ENCODE results near the gene TTC16. TPM values are rescaled to one million over a fixed set of nuclear protein-coding genes. Genes with fewer than 3 reads are reported as not detected.
A peak's percentile ranks its signal among the peaks of the same experiment; 100 is the strongest.

The TTC16 gene
- total RNA-seq, 2 experiments from 2014 or later = 1.6 to 2.1 TPM

DNA sequence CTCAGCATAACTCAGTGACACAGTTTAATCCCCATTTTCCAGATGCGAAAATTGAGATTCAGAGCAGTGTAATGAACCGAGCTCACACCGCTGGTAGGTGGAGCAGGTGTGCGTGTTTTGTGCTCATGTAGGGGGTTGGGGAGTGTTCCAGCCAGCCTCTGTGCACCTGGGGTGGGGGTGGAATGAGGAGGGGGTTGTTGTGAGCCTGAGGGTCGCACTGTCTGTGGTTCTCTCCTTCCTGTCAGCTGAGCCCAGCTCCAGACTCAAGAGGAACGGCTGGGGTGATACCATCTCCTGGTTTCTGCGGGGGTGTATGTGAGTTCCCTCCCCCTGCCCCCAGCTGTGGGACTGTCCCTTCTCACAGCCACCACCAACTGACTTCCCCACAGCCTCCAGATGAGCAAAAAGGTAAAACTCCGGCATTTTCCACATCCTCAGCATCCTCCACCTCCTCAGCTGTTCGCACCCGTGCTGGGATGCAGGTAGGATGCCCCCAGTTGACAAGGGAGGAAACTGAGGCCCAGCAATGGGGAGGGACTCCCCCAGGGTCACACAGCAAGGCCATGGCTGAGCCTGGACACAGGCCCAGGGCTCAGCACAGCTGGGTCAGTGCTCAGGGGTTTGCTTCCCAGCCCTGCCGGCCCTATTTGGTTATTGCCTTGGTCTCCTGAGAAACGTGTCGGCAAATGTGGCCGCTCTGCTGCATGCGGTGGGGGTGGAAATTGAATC is 60.5 kb downstream of the TTC16 start:
- intact Hi-C loops (cut with DNase I, micrococcal nuclease) = no loop called here
- ATAC-seq (ENCODE audit: poor library complexity) (peak; percentile 71), DNase-seq (peak; percentile 64 to 91 (median 78))
- H3K4me3 ChIP-seq (ENCODE audit: low read length) = peak overlapping the region; percentile 80
- POLR2A ChIA-PET = interaction anchor here (0.7 to 2.3 kb wide), 11 partner anchors 9 to 230 kb away, joined by 3 to 20 read pairs (median 3); partner anchors contain the start of genes CDK9, DPM2, FPGS and TOR2A
- TF ChIP-seq, protein P1, sequence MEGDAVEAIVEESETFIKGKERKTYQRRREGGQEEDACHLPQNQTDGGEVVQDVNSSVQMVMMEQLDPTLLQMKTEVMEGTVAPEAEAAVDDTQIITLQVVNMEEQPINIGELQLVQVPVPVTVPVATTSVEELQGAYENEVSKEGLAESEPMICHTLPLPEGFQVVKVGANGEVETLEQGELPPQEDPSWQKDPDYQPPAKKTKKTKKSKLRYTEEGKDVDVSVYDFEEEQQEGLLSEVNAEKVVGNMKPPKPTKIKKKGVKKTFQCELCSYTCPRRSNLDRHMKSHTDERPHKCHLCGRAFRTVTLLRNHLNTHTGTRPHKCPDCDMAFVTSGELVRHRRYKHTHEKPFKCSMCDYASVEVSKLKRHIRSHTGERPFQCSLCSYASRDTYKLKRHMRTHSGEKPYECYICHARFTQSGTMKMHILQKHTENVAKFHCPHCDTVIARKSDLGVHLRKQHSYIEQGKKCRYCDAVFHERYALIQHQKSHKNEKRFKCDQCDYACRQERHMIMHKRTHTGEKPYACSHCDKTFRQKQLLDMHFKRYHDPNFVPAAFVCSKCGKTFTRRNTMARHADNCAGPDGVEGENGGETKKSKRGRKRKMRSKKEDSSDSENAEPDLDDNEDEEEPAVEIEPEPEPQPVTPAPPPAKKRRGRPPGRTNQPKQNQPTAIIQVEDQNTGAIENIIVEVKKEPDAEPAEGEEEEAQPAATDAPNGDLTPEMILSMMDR (IDR thresholded peaks at IDR 0.05) = no peak
- Mint-ChIP-seq H3K27ac (peak overlapping the region; percentile 97), H3K4me3 (peak overlapping the region; percentile 96), H3K4me1 (ENCODE audit: low read depth) (peaks cover 62% of the 10 kb centered on the region), H3K9me3 (no peaks in the 10 kb centered on the region), H3K27me3 (no peaks in the 10 kb centered on the region), H3K36me3 (ENCODE audit: low read depth) (peaks cover 46% of the 10 kb centered on the region)
- peaks cover 73% of the 10 kb centered on the region for H3K4me1 ChIP-seq (ENCODE audit: insufficient read depth, low read length)
- peak overlapping the region; percentile 44 to 90 for H3K27ac ChIP-seq (ENCODE audit: low read depth in 1 of 2, low read length in 2 of 2)
- H3K27me3 ChIP-seq (ENCODE audit: control insufficient read depth in 1 of 2, insufficient read depth in 2 of 2, low read length in 2 of 2) = no peaks in the 10 kb centered on the region
- no peaks in the 10 kb centered on the region for H3K9me3 ChIP-seq (ENCODE audit: control insufficient read depth in 1 of 2, insufficient read depth in 1 of 2, low read length in 2 of 2)
- CTCF ChIA-PET = interaction anchor here (1.0 to 2.0 kb wide), 4 partner anchors 9 to 94 kb away, joined by 3 to 10 read pairs (median 6); partner anchors contain the start of genes CDK9 and TOR2A
- peaks cover 28% of the 10 kb centered on the region for H3K36me3 ChIP-seq (ENCODE audit: insufficient read depth, low read length)

DNA sequence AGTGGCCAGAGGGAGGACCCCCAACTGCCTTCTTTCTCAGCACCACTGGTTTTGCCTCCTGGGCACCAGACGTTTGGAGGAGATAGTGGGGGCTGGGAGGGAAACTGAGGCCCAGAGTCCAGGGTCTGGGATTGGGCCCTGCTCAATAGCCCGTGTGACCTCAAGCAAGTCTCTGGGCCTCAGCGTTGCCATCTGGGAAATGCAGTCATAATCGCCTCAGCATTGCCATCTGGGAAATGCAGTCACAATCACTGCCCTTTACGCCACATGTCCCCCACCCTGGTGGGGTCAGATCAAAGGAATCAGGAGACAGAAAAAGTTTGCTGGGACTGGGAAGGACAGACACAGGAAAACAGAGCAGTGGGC is 61.0 kb downstream of the TTC16 start:
- peak overlapping the region; percentile 80 for H3K4me3 ChIP-seq (ENCODE audit: low read length)
- H3K4me1 ChIP-seq (ENCODE audit: insufficient read depth, low read length) = peaks cover 73% of the 10 kb centered on the region
- peak overlapping the region; percentile 96 for H3K4me3 Mint-ChIP-seq
- H3K27me3 ChIP-seq (ENCODE audit: control insufficient read depth in 1 of 2, insufficient read depth in 2 of 2, low read length in 2 of 2) = no peaks in the 10 kb centered on the region
- H3K36me3 Mint-ChIP-seq (ENCODE audit: low read depth) = peaks cover 41% of the 10 kb centered on the region
- no peaks in the 10 kb centered on the region for H3K9me3 ChIP-seq (ENCODE audit: control insufficient read depth in 1 of 2, insufficient read depth in 1 of 2, low read length in 2 of 2)
- POLR2A ChIA-PET = interaction anchor here (0.7 to 2.3 kb wide), 9 partner anchors 8 to 229 kb away, joined by 3 to 20 read pairs (median 5); partner anchors contain the start of genes CDK9, DPM2 and TOR2A
- ATAC-seq (ENCODE audit: poor library complexity) (no peak), DNase-seq (no peak)
- peaks cover 24% of the 10 kb centered on the region for H3K36me3 ChIP-seq (ENCODE audit: insufficient read depth, low read length)
- CTCF ChIA-PET = interaction anchor here (1.0 to 2.0 kb wide), 4 partner anchors 8 to 93 kb away, joined by 3 to 10 read pairs (median 6); partner anchors contain the start of genes CDK9 and TOR2A
- intact Hi-C loops (cut with DNase I, micrococcal nuclease) = no loop called here
- no peaks in the 10 kb centered on the region for H3K27me3 Mint-ChIP-seq
- H3K27ac ChIP-seq (ENCODE audit: low read depth in 1 of 2, low read length in 2 of 2) = peak overlapping the region; percentile 44 to 90
- peaks cover 62% of the 10 kb centered on the region for H3K4me1 Mint-ChIP-seq (ENCODE audit: low read depth)
- H3K9me3 Mint-ChIP-seq = no peaks in the 10 kb centered on the region
- TF ChIP-seq, protein P1 (IDR thresholded peaks at IDR 0.05) = no peak
- H3K27ac Mint-ChIP-seq = peak overlapping the region; percentile 97

DNA sequence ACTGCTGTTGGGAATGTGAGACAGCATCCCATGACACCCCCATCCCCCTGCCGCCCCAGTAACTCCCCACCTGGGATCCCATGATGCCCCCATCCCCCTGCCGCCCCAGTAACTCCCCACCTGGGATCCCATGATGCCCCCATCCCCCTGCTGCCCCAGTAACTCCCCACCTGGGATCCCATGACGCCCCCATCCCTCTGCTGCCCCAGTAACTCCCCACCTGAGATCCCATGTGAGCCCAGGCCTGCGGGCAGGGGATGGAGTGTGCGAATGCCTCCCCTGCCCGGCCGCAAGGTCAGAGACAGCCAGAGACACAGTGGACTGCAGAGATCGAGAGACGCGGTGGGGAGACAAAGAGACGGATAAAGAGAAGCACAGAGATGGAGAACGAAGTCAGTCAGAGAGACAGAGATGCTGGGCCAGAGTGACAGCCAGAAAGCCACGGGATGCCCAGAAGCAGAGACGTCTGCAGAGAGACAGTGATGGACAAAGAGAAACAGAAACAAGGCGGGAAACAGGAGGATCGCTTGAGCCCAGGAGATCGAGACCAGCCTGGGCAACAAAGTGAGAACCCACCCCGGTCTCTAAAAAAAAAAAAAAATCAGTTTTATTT is 61.6 kb downstream of the TTC16 start:
- intact Hi-C loops (cut with DNase I, micrococcal nuclease) = no loop called here
- Mint-ChIP-seq H3K27me3 (no peaks in the 10 kb centered on the region), H3K36me3 (ENCODE audit: low read depth) (peaks cover 38% of the 10 kb centered on the region), H3K27ac (peak overlapping the region; percentile 97), H3K9me3 (no peaks in the 10 kb centered on the region), H3K4me3 (peak overlapping the region; percentile 96), H3K4me1 (ENCODE audit: low read depth) (peaks cover 66% of the 10 kb centered on the region)
- peak in 4 of 14 experiments; percentile 24 to 59 (median 45) for DNase-seq
- peaks cover 22% of the 10 kb centered on the region for H3K36me3 ChIP-seq (ENCODE audit: insufficient read depth, low read length)
- ChIA-PET POLR2A (interaction anchor here (0.7 to 2.2 kb wide), 3 partner anchors 8 to 169 kb away, joined by 3 to 16 read pairs (median 3); no protein-coding TSS in a partner anchor), CTCF (interaction anchor here (3.4 kb wide), 1 partner anchor 43 kb away, joined by 17 read pairs; the partner anchor contains the start of gene TOR2A)
- TF ChIP-seq, protein P1 (IDR thresholded peaks at IDR 0.05) = no peak
- peak overlapping the region; percentile 80 for H3K4me3 ChIP-seq (ENCODE audit: low read length)
- H3K27me3 ChIP-seq (ENCODE audit: control insufficient read depth in 1 of 2, insufficient read depth in 2 of 2, low read length in 2 of 2) = no peaks in the 10 kb centered on the region
- H3K4me1 ChIP-seq (ENCODE audit: insufficient read depth, low read length) = peaks cover 78% of the 10 kb centered on the region
- peak overlapping the region; percentile 44 to 90 for H3K27ac ChIP-seq (ENCODE audit: low read depth in 1 of 2, low read length in 2 of 2)
- no peaks in the 10 kb centered on the region for H3K9me3 ChIP-seq (ENCODE audit: control insufficient read depth in 1 of 2, insufficient read depth in 1 of 2, low read length in 2 of 2)
- ATAC-seq (ENCODE audit: poor library complexity) = no peak
